Stimulated activated CD8-positive, alpha-beta memory T cell treated with anti-CD3 and anti-CD28 coated beads, Interleukin-4, amount 100 ng/mL, for 48 hours (primary cell): ENCODE results near the gene RTP1.
"Not testable (repeated sequence)": the region's sequence is repeated elsewhere in the genome, so short reads cannot be mapped to it uniquely, and the experiment has no call there.

Source experiments
- DNase-seq: peaks from one replicate; pipeline ENCODE4 v3.0.0-alpha.2; 2020

RTP1 gene

DNA sequence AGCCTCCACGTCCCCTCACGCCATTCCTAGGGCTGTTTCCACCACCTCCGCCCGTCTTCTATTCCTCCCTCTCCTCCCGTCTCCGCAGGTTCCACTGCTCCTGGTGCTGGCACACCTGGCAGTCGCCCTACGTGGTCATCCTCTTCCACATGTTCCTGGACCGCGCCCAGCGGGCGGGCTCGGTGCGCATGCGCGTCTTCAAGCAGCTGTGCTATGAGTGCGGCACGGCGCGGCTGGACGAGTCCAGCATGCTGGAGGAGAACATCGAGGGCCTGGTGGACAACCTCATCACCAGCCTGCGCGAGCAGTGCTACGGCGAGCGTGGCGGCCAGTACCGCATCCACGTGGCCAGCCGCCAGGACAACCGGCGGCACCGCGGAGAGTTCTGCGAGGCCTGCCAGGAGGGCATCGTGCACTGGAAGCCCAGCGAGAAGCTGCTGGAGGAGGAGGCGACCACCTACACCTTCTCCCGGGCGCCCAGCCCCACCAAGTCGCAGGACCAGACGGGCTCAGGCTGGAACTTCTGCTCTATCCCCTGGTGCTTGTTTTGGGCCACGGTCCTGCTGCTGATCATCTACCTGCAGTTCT, 2.3 kb downstream of the RTP1 start:
- DNase-seq: not testable (repeated sequence)

DNA sequence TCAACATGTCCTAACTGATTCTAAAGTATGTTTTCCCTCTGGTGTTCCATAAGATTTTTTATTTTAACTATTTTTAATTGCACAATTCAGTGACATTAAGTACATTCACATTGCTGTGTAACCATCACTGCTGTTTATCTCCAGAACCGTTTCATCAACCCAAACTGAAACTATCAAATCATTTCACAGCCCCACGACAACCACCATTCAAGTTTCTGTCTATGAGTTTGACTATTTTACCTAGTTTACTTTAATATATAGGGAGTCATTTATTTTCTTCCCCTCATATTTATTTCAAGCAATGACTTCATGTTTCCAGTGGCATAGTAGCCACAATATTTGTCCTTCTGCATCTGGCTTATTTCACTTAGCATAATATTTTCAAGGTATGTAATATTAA, 8.4 kb downstream of the RTP1 start:
- DNase-seq: no peak

DNA sequence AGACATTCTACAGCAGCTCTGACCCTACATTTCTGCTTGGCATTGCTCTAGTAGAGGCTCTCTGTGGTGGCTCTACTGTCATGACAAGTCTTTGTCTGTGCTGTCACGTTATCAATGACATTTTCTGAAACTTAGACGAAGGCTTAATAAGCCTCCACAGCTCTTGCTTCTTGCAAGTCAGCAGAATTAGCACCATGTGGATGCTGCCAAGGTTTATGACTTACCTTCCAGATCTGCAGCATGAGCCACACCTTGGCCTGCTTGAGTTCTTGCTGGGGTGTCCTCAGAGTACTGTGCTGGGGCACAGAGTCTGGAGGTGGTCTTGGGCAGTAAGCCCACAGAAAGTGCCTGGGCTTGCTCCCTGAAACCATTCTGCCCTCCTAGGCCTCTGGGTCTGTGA, 9.8 kb downstream of the RTP1 start:
- no peak for DNase-seq

DNA sequence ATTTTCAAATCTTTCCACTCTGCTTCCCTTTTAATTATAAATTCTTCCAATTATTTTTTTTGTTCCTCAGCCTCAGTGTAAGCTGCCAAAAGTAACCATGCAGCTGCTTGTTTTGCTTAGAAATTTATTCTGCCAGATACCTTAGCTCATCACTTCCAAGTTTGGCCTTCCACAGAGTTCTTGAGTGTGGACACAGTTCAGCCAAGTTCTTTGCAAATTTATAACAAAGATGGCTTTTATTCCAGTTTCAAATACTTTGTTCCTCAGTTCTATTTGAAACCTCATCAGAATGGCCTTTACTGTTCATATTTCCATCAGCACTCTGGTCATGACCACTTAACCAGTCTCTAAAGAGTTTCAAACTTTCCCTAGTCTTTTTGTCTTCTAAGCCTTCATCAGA, 10.3 kb downstream of the RTP1 start:
- no peak for DNase-seq

DNA sequence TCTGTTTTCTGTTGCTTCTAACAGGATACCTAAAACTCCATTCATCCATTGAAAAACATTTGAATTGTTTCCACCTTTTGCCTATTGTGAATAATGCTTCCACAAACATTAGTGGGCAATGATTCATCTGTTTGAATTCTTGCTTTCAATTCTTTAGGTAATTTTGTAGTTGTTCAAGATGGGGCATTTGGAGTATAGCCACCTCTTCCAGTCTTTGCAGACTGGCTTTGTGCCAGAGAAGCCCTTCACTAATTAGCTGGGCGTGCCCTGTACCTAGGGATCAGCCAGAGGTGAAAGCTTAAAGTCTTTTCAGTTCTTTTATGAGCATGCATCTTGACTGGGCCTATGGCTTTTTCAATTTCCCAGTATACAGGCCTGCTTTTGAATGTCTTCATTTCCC, 10.9 kb downstream of the RTP1 start:
- no peak for DNase-seq

DNA sequence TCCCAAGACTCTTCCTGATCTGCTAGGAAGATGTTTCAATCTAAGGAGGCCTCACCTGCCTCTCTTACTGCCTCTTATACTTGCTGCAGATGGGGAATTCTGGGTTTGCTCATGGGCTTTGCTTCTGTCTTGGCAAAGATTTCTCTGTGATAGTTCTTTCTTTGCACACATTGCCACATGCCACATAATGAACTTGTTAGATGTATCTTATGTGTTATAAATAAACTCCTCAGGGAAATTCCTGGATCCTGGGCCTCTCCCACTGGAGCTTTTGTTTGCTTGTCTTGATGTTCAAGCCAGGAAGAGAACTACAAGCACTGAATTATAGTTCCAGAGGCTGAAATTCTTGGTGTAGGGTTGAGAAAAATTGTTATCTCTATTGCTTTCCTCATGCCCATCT, 12.2 kb downstream of the RTP1 start:
- no peak for DNase-seq

DNA sequence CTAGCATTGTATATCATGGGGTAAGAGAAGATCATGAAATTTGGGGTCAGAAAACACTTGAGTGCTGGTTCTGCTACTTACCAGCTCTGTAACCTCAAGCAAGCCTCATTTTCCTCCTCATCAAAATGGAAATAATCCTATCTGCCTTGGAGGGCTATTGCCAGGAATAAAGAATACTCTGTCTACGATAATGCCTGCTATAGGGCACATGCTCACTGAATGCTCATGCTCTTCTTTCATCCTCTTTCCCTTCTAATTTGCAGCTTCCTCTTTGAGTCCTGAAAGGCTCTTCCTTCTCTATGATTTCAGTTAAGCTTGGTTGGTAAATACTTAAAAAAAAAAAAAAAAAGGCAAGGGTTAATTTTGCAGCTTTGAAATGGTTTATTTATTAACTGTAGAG, 12.8 kb downstream of the RTP1 start:
- DNase-seq: no peak

DNA sequence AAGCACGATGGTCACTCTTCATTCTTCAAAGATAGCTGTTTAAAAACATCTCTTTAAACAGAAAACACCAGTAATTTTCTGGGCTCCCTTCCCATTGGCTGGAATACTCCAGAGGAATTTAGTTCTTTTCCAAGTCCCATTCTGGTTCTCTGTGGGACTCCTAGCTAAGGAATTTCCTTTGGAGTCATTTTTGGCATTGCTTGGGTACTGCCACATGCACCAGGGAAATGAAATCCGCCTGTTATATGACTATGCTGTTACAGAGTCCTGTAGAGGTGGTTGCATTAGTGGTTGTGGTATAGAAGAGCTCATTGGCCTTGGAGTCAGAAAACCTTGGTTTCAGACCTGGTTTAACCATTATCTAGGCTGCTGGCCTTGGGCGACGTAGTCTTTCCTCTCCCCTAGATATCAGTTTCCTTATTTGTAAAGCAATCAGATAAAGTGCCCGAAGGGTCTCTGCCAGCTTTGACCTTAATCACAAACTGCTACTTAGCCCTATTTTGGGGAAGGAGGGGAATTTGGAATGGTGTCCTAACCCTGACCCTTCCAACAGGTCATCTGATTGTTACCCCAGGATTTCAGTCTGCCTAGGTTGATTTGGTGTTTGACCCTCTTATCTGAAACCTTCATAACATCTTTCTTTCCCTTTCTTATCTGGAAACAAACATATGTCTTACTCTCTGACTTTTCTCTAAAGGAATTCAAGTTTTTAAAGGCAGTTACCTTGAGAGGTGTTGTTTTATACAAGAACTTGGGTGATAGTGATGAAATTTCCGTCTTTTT, 13.4 kb downstream of the RTP1 start:
- no peak for DNase-seq

DNA sequence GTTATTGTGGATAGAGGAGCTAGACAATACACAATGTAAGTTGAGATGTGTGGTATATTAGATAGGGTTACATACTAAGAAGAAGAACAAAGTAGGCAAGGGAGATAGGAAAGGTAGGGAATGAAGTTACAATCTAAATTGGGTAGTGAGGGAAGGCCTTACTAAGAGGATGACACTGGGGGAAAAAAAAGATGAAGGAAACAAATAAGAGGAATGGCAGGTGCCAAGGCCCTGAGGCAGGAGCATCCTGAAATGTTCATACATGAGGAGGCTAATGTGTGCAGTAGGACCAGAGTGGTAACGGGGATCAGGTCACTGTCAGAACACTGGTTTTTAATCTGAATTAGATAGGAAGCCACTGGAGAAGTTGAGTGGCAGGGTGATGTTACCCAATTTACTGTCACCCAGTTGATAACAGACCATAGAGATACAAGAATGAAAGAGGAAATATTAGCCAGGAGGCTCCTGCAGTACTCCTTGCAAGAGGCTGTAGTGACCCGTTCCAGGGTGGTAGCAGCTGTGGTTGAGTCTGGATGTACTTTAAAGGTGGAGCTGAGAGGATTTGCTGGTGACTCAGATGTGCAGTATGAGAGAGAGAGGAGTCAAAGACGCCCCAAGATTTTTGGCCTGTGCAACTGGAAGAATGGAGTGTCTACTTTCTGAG, 14.4 kb downstream of the RTP1 start:
- no peak for DNase-seq

DNA sequence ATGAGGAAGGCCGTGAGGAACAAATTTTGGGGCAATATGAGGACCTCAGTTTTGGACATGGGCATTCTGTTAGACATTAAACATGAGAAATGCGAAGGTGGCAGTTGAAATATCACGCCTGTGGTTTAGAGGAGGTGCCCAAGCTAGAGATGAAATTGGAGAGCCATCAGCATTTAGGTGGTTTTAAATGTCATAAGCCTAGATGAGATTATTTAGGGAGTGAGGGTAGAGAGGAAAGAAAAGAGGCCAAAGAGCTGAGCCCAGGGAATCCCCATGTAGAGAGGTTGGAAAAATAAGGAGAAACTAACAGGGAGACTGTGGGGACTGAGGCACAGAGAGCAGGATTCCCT, 14.9 kb downstream of the RTP1 start:
- DNase-seq: no peak

DNA sequence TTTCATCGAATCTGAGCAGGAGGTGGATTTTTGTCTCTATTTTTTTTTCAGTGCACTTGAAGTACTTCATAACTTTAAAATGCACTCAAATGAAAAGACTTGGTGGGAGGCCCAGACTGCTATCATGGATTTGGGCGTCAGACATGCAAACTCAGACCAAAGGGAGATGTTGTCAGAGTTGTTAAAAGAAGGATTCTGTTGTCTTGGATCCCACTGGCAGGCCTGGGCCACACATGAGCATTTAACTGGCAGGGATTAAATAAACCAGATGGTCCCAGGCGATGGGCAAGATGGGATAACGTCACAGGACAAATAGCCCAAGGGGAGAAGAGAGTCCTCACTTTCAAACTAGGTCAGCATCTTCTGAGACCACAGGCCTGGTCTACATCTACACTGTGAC, 15.4 kb downstream of the RTP1 start:
- no peak for DNase-seq

DNA sequence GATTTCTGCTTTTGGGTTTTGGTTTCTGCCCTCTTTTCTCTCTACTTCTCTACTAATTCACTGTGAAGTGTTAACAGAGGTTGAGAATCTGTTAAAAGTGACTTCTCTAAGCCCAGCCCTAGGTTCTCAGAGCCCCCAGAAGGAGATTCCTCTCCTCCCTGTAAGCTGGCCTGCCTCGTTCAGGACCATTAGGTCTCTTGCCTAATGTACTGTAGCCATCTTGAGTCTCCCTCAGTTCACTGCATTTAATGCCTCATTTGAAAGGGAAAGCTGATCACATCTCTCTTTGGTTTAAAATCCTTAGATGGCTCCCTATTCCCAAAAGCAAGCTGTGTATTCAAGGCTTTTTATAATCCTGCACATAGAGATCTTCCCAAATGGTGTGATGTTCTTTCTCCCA, 16.3 kb downstream of the RTP1 start:
- no peak for DNase-seq

DNA sequence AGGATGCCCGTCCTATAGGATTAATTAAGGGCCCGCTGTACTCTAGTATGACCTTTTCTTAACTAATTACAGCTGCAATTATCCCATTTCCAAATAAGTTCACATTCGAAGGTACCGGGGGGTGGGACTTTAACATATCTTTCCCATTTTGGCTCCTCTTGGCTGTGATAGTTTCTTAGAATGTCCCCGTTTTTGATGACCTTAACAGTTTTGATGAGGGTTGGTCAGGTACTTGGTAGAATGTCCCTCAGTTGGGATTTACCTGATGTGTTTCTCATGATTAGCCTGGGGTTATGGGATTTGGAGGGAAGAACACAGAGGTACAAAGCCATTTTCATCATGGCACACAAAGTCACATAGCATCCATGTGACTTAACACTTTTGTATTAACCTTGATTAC, 18.2 kb downstream of the RTP1 start:
- DNase-seq: no peak

DNA sequence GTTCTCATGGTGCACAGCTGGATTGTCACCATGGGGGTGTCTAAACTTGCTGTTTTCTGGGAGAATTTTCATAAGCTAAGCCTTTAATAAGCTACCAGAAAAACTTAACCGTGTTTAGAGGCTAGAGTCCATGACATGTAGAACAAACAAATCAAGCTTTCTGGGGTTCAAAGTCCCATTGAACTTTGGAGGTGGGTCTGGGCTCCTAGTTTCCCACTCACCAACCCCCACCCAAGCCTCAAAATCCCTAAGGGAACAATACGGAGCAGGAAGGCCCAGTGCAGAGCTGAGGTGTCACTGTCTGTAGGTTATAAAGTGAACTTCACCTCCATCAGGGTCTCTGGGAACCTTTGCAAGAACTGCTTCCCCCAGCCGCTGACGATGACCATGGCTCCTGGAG, 25.5 kb downstream of the RTP1 start:
- DNase-seq: no peak

DNA sequence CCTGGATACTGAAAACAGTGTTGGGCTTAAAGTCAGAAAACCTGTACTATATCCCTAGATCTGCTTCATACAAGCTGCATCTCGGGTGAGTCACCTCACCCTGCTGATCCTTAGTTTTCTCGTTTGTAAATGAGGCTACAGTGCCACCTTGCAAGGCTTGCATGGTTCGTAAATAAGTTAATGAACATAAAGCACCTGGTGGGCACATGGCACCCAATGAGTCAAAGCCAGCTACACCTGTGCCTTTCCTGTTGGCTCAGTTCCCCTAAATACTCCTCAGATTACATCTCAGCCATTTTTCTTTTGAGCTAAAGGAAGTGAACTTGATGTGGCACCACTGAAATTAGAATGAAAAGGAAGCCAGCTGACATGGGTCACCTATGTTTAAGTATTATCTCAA, 26.5 kb downstream of the RTP1 start:
- DNase-seq: no peak

DNA sequence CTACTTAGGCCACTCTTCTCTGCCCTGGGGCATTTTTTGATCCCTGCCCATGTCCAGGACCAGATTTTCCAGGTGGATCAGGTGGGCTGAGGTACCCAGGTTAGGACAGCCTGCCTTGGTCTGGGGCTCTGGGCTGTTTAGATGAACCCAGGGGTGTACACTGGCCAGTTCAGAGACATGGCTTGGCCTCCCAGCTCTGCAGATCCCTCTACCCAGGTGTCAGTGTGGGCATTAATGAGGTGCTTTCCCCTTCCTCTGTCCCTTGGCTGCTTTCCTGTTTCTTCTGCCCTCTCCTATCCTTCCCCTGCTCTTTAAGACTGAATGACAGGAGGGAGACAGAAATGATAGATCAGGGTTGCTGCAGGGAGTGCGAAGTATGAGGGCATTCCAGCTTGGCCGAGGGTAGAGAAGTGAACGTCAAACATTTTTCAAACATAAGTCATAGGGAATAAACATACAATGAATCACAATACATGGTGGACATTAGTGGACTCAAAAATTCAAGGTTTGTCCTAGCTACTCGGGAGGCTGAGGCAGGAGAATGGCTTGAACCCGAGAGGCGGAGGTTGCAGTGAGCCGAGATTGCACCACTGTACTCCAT, 30.5 kb downstream of the RTP1 start:
- no peak for DNase-seq

DNA sequence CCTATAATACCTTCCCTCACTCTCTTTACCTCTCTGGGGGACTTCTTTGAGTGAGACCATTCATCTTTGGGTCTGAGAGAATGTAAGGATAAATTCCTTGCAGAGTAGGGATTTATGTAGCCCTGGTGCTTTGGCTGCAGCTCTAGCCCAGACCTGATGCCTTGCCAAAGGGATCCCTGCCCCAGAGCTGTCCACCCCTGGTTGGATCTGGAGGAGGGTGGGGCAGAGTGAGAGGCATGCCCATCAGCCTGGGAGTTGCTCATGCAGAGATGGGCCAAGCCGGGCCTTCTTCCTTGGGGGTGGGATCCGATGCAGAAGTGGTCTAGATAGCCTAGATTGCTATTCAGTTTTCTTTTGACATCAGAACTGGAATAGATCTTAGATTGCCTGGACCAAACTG, 31.5 kb downstream of the RTP1 start:
- DNase-seq: no peak

DNA sequence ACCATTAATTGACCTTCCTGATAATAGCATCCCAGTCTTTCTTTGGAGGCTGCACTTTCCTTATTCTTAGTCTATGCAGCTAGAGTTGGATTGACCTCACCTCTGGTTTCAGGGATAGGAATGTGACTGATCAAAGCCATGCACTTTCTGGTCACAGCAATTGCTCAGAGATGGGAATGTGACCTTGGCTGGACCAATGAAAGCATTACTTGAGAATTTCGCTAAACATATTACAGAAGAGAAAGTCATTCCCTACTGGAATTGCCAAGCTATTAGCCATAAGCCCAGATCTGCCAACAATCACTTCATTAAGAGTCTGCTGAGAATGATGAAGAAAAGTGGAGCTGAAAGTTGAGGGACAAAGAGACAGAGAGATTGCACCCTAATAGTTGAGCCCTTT, 32.7 kb downstream of the RTP1 start:
- DNase-seq: no peak

DNA sequence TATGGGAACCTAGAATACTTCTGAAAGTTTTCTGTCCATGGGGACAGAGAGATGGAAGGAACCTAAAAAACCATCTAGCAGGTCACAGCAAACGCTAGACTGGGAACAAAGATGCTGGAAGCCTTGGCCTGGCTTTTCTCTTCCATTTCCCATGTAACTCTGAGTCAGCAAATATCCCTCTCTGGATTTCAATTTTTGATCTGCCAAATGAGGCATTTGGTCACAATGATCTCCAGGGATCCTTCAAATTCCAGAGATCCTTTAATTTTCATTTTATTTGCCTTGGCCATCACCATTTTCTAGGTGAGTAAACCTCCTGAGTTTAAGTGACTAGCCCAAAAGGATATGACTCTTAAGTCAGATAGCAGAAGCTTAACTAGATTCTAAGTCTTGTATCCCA, 39.7 kb downstream of the RTP1 start:
- DNase-seq: no peak

DNA sequence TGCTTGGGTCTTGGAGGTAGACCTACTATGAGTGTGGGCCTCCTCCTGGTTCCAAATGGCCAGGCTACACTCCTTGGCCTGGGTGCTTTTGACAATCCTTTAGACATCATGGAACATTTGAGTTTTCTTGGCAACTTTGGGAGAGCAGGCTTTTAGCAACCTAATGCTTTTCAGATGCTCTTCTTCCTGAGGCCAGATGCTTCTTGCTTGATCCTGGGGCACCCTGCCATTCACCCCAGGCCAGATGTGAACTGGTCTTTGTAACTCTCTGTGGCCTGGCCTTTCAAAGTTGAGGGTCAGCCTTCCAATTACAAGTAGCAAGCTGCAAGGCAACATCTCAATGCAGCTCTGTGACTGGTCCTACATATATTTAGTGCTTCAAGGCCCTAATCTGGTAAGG, 40.5 kb downstream of the RTP1 start:
- DNase-seq: no peak

DNA sequence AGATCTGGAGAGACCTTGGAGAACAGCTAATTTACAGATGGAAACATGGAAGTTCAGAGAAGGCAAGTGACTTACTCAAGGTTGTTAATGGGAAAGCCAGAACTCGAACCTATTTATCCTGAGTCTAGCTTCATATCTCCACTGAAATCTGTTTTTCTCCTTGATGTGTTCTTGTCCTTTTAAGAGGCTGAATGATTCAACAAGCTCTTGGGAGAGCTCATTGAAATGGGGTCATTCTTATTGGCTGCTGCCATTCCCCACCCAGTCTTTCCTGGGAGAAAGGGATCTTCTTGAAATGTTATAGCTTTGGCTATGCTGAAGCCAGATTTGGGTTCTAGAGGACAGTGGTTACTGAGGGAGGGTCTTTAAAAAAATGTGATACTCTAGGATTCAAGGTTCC, 41.0 kb downstream of the RTP1 start:
- DNase-seq: no peak

DNA sequence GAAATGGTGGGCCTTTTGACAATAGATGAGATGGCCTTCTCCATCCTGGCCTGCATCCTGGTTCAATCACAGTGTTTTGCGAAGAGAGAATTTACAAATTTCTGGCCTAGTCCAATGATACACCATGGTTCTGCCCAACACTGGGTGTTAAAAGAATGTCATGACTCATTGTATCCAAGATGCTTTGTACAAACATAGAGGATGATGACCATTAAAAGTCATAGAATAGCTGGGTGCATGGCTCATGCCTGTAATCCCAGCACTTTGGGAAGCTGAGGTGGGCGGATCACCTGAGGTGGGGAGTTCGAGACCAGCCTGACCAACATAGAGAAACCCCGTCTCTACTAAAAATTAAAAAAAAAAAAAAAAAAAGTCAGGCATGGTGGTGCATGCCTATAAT, 41.5 kb downstream of the RTP1 start:
- not testable (repeated sequence) for DNase-seq

DNA sequence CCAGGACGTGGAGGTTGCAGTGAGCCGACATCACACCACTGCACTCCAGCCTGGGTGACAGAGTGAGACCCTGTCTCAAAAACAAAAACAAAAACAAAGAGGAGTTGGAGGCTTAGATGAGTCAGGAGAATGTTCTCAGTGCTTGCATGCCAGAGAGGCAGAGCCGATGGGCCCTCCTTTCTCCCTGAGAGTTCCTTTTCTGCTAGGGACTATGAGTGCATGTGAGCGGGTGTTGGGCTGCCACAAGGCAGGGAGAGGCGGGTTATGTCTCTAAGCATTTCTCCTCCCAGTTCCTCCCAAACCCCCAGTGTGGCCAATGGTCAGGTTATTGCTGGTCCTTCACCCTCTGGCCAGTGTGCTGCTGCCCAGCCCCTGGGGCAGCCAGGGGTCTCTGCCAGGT, 45.1 kb downstream of the RTP1 start:
- no peak for DNase-seq

DNA sequence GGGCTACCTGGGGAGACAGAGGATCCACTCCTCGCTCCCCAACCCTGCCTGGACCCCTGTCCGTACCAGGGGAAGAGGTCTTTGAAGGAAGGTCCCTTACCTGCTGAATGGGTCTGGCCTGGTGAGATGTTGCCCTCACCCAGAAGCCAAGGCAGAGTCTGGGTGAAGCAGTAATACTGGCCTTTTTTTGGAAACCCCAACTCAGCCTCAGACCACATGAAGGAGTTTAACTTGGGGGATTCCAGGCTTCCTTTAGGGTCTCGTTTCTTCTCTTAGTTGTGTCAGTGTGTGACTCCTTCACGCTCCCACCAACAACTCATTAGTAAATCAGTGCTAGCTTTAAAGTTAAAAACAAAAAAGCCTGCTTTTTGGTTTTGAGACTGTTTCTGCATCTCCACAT, 45.6 kb downstream of the RTP1 start:
- DNase-seq: no peak
